ENCODE measurements around the gene GPC5.
"Not testable (repeated sequence)": the region's sequence is repeated elsewhere in the genome, so short reads cannot be mapped to it uniquely, and the experiment has no call there.

Gene GPC5

GRCh38 chr13:92483894-92484293 is 1085.5 kb downstream of the GPC5 start:
- H3K9ac ChIP-seq (ENCODE audit: low read depth, low read length): no peak overlapping the region
- H3K4me1 ChIP-seq (ENCODE audit: insufficient read depth, low read length): no peaks in the 10 kb centered on the region
- H3K36me3 ChIP-seq (ENCODE audit: insufficient read depth, low read length): no peaks in the 10 kb centered on the region
- H3K9me3 ChIP-seq (ENCODE audit: control insufficient read depth, insufficient read depth, low read length): no peaks in the 10 kb centered on the region

GRCh38 chr13:92487238-92487637 is 1088.8 kb downstream of the GPC5 start:
- Histone ChIP-seq H3K4me1 (ENCODE audit: insufficient read depth, low read length) (no peaks in the 10 kb centered on the region), H3K9ac (ENCODE audit: low read depth, low read length) (no peak overlapping the region), H3K9me3 (ENCODE audit: control insufficient read depth, insufficient read depth, low read length) (no peaks in the 10 kb centered on the region), H3K36me3 (ENCODE audit: insufficient read depth, low read length) (no peaks in the 10 kb centered on the region)

GRCh38 chr13:92488249-92488852 is 1089.9 kb downstream of the GPC5 start:
- Histone ChIP-seq H3K9ac (ENCODE audit: low read depth, low read length) (no peak overlapping the region), H3K36me3 (ENCODE audit: insufficient read depth, low read length) (no peaks in the 10 kb centered on the region), H3K9me3 (ENCODE audit: control insufficient read depth, insufficient read depth, low read length) (no peaks in the 10 kb centered on the region), H3K4me1 (ENCODE audit: insufficient read depth, low read length) (no peaks in the 10 kb centered on the region)

- H3K4me1 ChIP-seq (ENCODE audit: insufficient read depth, low read length): no peaks in the 10 kb centered on the region
- no peak overlapping the region for H3K9ac ChIP-seq (ENCODE audit: low read depth, low read length)
- no peaks in the 10 kb centered on the region for H3K36me3 ChIP-seq (ENCODE audit: insufficient read depth, low read length)
- no peaks in the 10 kb centered on the region for H3K9me3 ChIP-seq (ENCODE audit: control insufficient read depth, insufficient read depth, low read length)
These were observed 1093.4 kb downstream of the GPC5 start for GRCh38 chr13:92491839-92492238.

- Histone ChIP-seq H3K9me3 (ENCODE audit: control insufficient read depth, insufficient read depth, low read length) (no peaks in the 10 kb centered on the region; the same call in 1 of the 2 replicates), H3K36me3 (ENCODE audit: insufficient read depth, low read length) (no peaks in the 10 kb centered on the region), H3K4me1 (ENCODE audit: insufficient read depth, low read length) (no peaks in the 10 kb centered on the region)
These were observed 1096.5 kb downstream of the GPC5 start for GRCh38 chr13:92494915-92495314.

GRCh38 chr13:92500192-92500591 is 1101.8 kb downstream of the GPC5 start:
- Histone ChIP-seq H3K36me3 (ENCODE audit: insufficient read depth, low read length) (no peaks in the 10 kb centered on the region), H3K9me3 (ENCODE audit: control insufficient read depth, insufficient read depth, low read length) (no peaks in the 10 kb centered on the region; the same call in 1 of the 2 replicates), H3K9ac (ENCODE audit: low read depth, low read length) (no peak overlapping the region), H3K4me1 (ENCODE audit: insufficient read depth, low read length) (no peaks in the 10 kb centered on the region)

More at GRCh38 chr13:92494915-92495314, 1096.5 kb downstream of the GPC5 start:
- H3K9ac ChIP-seq (ENCODE audit: low read depth, low read length): no peak overlapping the region

GRCh38 chr13:92510416-92510815 is 1112.0 kb downstream of the GPC5 start:
- no peaks in the 10 kb centered on the region for H3K36me3 ChIP-seq (ENCODE audit: insufficient read depth, low read length)
- 0 out of 2 replicates have a peak, but pooled peaks cover 5% of the 10 kb centered on the region for H3K4me1 ChIP-seq (ENCODE audit: insufficient read depth, low read length)
- H3K9me3 ChIP-seq (ENCODE audit: control insufficient read depth, insufficient read depth, low read length): no peaks in the 10 kb centered on the region
- H3K9ac ChIP-seq (ENCODE audit: low read depth, low read length): no peak overlapping the region

GRCh38 chr13:92512852-92513251 is 1114.4 kb downstream of the GPC5 start:
- Histone ChIP-seq H3K4me1 (ENCODE audit: insufficient read depth, low read length) (0 out of 2 replicates have a peak, but pooled peaks cover 5% of the 10 kb centered on the region), H3K9ac (ENCODE audit: low read depth, low read length) (no peak overlapping the region), H3K9me3 (ENCODE audit: control insufficient read depth, insufficient read depth, low read length) (peaks cover 4% of the 10 kb centered on the region; the same call in 1 of the 2 replicates), H3K36me3 (ENCODE audit: insufficient read depth, low read length) (no peaks in the 10 kb centered on the region)

GRCh38 chr13:92513672-92514071 is 1115.3 kb downstream of the GPC5 start:
- Histone ChIP-seq H3K4me1 (ENCODE audit: insufficient read depth, low read length) (0 out of 2 replicates have a peak, but pooled peaks cover 5% of the 10 kb centered on the region), H3K9ac (ENCODE audit: low read depth, low read length) (no peak overlapping the region), H3K9me3 (ENCODE audit: control insufficient read depth, insufficient read depth, low read length) (peaks cover 4% of the 10 kb centered on the region; the same call in 1 of the 2 replicates), H3K36me3 (ENCODE audit: insufficient read depth, low read length) (no peaks in the 10 kb centered on the region)

- no peaks in the 10 kb centered on the region for H3K36me3 ChIP-seq (ENCODE audit: insufficient read depth, low read length)
- no peak overlapping the region for H3K9ac ChIP-seq (ENCODE audit: low read depth, low read length)
- H3K9me3 ChIP-seq (ENCODE audit: control insufficient read depth, insufficient read depth, low read length): peaks cover 4% of the 10 kb centered on the region; the same call in 1 of the 2 replicates
- 0 out of 2 replicates have a peak, but pooled peaks cover 5% of the 10 kb centered on the region for H3K4me1 ChIP-seq (ENCODE audit: insufficient read depth, low read length)
These were observed 1116.2 kb downstream of the GPC5 start for GRCh38 chr13:92514420-92515125.

- not testable (repeated sequence) for H3K9me3 ChIP-seq (ENCODE audit: control insufficient read depth, insufficient read depth, low read length); H3K9ac ChIP-seq (ENCODE audit: low read depth, low read length); H3K36me3 ChIP-seq (ENCODE audit: insufficient read depth, low read length); H3K4me1 ChIP-seq (ENCODE audit: insufficient read depth, low read length)
These were observed 1118.5 kb downstream of the GPC5 start for GRCh38 chr13:92516878-92517277.

- not testable (repeated sequence) for H3K9me3 ChIP-seq (ENCODE audit: control insufficient read depth, insufficient read depth, low read length); H3K4me1 ChIP-seq (ENCODE audit: insufficient read depth, low read length); H3K36me3 ChIP-seq (ENCODE audit: insufficient read depth, low read length); H3K9ac ChIP-seq (ENCODE audit: low read depth, low read length)
These were observed 1120.2 kb downstream of the GPC5 start for GRCh38 chr13:92518622-92519021.

- H3K9me3 ChIP-seq (ENCODE audit: control insufficient read depth, insufficient read depth, low read length): no peaks in the 10 kb centered on the region
- H3K4me1 ChIP-seq (ENCODE audit: insufficient read depth, low read length): no peaks in the 10 kb centered on the region
- H3K9ac ChIP-seq (ENCODE audit: low read depth, low read length): no peak overlapping the region
- no peaks in the 10 kb centered on the region for H3K36me3 ChIP-seq (ENCODE audit: insufficient read depth, low read length)
These were observed 1131.9 kb downstream of the GPC5 start for GRCh38 chr13:92530364-92530763.

GRCh38 chr13:92535222-92536006 is 1137.0 kb downstream of the GPC5 start:
- no peaks in the 10 kb centered on the region for H3K4me1 ChIP-seq (ENCODE audit: insufficient read depth, low read length)
- H3K36me3 ChIP-seq (ENCODE audit: insufficient read depth, low read length): no peaks in the 10 kb centered on the region
- no peaks in the 10 kb centered on the region for H3K9me3 ChIP-seq (ENCODE audit: control insufficient read depth, insufficient read depth, low read length)
- no peak overlapping the region for H3K9ac ChIP-seq (ENCODE audit: low read depth, low read length)
